Hematopoietic multipotent progenitor cell treated with erythropoietin and hydrocortisone succinate and interleukin-3 and kit ligand, for 4 days (in vitro differentiated cells): ENCODE data around the gene CHST11.

Experiments
- DNase-seq: peaks from one replicate; pipeline ENCODE4 v3.0.0-alpha.2; 2015

CHST11 gene

GRCh38 chr12:104638218-104638850 is 181.6 kb downstream of the CHST11 start:
- DNase-seq: no peak

GRCh38 chr12:104638851-104639240 is 182.1 kb downstream of the CHST11 start:
- no peak for DNase-seq

GRCh38 chr12:104640956-104641355 is 184.2 kb downstream of the CHST11 start:
- no peak for DNase-seq

GRCh38 chr12:104641862-104642261 is 185.1 kb downstream of the CHST11 start:
- peak; percentile 53 for DNase-seq

GRCh38 chr12:104643093-104643818 is 186.5 kb downstream of the CHST11 start:
- peak; percentile 60 for DNase-seq

GRCh38 chr12:104643819-104644669 is 187.3 kb downstream of the CHST11 start:
- DNase-seq: peak; percentile 53

- no peak for DNase-seq
Observed at GRCh38 chr12:104648756-104649155, 192.0 kb downstream of the CHST11 start.

GRCh38 chr12:104649217-104649824 is 192.6 kb downstream of the CHST11 start:
- peak; percentile 48 for DNase-seq

GRCh38 chr12:104649921-104650320 is 193.2 kb downstream of the CHST11 start:
- no peak for DNase-seq

GRCh38 chr12:104650541-104650940 is 193.8 kb downstream of the CHST11 start:
- no peak for DNase-seq

GRCh38 chr12:104651811-104652210 is 195.1 kb downstream of the CHST11 start:
- DNase-seq: no peak

- no peak for DNase-seq
Observed at GRCh38 chr12:104652358-104652757, 195.6 kb downstream of the CHST11 start.

GRCh38 chr12:104652910-104653309 is 196.2 kb downstream of the CHST11 start:
- no peak for DNase-seq

- peak; percentile 62 for DNase-seq
Observed at GRCh38 chr12:104653730-104654664, 197.2 kb downstream of the CHST11 start.

- DNase-seq: no peak
Observed at GRCh38 chr12:104654665-104655609, 198.2 kb downstream of the CHST11 start.

GRCh38 chr12:104656383-104656782 is 199.6 kb downstream of the CHST11 start:
- no peak for DNase-seq

- no peak for DNase-seq
Observed at GRCh38 chr12:104656921-104657320, 200.2 kb downstream of the CHST11 start.

- no peak for DNase-seq
Observed at GRCh38 chr12:104657726-104658484, 201.2 kb downstream of the CHST11 start.

- no peak for DNase-seq
Observed at GRCh38 chr12:104659058-104659457, 202.3 kb downstream of the CHST11 start.

- DNase-seq: peak; percentile 45
Observed at GRCh38 chr12:104662203-104662602, 205.5 kb downstream of the CHST11 start.
